Activated gamma-delta T cell (primary cell): ENCODE data around the gene LIN7A.

Experiments used
- DNase-seq: peaks from one replicate; lab custom pipeline; 2025; lab: John Stamatoyannopoulos, UW

The LIN7A gene

GRCh38 chr12:80860206-80860605, 77.5 kb downstream of the LIN7A start:
- DNase-seq: no peak

GRCh38 chr12:80858356-80858755, 79.4 kb downstream of the LIN7A start:
- DNase-seq: no peak

GRCh38 chr12:80857311-80857710, 80.4 kb downstream of the LIN7A start:
- no peak for DNase-seq

- DNase-seq: no peak
These were observed 88.4 kb downstream of the LIN7A start for GRCh38 chr12:80849337-80849736.

- no peak for DNase-seq
These were observed 88.9 kb downstream of the LIN7A start for GRCh38 chr12:80848858-80849257.

DNA sequence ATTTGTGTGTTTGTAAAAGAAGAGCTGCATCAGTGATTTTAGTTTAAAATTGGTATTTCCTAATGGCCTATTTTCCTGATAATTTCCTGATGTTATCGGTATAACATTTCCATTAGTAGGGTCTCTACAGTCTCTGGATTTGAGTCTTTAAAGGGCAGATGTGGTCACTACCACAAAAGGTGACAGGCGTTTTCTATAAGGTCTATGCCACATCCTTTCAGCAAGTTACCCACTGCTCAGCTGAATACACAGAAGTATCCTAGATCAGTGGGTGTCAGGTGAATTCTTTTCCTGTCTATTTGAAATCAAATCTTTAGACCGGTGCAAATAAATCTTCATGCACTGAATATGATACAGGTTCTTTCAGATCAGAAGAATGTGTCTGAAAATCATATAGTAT, 90.2 kb downstream of the LIN7A start:
- no peak for DNase-seq

DNA sequence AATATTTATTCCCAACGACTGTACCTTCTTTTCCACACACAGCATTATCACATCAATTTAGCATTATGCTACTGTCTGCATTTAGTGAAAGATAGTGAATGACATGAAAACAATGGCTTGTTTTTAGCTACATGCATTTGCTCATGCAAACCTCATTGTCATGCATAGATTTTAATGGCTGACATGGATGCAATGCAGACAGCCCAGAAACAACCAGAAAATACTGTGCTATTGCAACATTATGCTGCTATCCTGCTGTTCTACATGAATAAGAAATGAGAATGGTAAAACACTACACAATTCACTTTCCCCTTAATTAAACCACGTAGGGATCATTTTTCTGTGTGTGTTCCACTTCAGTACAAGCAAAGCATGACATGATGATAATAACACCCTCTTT, 90.8 kb downstream of the LIN7A start:
- no peak for DNase-seq

DNA sequence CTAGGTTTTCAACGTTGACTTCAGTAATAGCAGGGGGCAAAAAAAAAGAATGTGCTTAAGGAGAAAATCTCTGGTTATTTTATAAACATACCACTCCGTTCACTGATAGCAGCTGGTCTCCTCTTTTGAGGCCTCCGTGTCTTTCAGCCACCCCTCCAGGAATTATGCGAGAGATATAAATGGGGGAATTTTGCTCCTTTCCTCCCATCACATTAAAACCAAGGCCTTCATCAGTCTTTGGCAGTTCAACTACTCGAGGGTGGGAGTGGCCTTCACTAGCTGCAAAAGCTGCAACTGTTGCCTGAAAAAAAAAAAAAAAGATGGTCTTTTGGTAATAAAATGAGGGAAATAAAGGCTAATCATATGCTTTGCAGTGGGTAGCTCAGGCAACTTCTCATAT, 92.1 kb downstream of the LIN7A start:
- DNase-seq: no peak

DNA sequence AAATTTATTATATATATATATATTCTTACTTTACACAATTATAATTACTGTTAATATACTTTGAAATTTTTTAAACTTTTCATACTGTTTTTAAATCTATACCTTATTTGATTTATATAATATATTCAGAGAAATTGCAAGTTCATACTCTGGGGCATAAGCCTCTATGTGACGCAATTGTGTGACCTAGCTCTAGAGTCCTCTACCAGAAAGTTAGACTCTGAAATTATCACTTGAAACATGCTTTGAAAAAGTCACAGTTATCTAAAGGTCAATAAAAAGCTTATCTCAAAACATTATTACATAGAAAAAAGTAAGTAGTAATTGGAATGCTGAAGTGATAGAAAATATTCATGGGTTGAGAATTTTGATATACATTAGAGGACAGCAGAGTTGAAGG, 93.8 kb downstream of the LIN7A start:
- DNase-seq: no peak

GRCh38 chr12:80838708-80839107, 99.0 kb downstream of the LIN7A start:
- no peak for DNase-seq

GRCh38 chr12:80838024-80838658, 99.6 kb downstream of the LIN7A start:
- DNase-seq: no peak

- DNase-seq: no peak
These were observed 100.3 kb downstream of the LIN7A start for GRCh38 chr12:80837342-80837978.

GRCh38 chr12:80834724-80835123, 103.0 kb downstream of the LIN7A start:
- no peak for DNase-seq

DNA sequence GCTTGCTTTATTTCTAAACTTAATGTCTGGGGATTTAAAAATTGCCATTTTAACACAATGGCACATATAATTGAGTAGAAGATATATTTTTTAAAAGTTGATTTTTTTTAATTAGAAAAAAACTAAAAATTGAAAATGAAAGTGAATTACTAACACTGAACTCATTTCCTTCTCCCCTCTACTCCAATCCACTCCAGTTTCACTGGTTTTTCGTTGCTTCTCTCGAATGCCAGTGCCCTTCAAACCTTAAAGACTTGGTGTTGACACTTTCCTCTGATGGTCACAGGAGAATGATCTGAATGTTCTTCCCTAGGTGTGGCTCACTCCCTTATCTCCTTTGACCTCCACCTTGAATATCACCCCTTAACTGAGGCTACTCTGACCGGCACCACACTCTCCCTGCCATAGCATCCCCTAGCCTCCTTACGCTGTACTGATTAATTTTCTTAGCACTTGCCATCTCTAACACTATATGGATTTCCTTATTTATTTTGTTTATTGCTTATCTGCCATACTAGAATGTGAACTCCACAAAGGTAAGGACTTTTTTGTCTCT, 107.1 kb downstream of the LIN7A start:
- no peak for DNase-seq

DNA sequence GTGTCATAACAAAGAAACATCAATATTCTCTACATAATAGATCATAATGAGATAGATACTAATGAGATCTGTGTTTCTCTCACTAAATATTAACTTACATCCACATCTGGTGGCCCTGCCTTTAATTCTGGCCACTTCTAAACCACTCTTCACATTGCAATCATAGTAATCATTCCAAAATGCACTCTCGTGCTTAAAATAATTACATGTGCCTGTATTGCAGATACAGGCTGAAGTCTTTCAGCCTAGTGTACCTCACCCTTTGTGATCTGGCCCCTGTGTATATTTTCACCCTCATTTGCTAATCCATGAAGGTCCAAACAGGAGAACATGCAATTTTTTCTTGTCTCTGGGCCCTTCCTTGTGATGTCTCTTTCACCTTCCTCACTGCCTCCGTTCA, 108.0 kb downstream of the LIN7A start:
- no peak for DNase-seq

GRCh38 chr12:80825506-80825905, 112.2 kb downstream of the LIN7A start:
- no peak for DNase-seq

GRCh38 chr12:80823393-80823792, 114.3 kb downstream of the LIN7A start:
- DNase-seq: no peak

- DNase-seq: no peak
These were observed 116.2 kb downstream of the LIN7A start for GRCh38 chr12:80821513-80822000.

DNA sequence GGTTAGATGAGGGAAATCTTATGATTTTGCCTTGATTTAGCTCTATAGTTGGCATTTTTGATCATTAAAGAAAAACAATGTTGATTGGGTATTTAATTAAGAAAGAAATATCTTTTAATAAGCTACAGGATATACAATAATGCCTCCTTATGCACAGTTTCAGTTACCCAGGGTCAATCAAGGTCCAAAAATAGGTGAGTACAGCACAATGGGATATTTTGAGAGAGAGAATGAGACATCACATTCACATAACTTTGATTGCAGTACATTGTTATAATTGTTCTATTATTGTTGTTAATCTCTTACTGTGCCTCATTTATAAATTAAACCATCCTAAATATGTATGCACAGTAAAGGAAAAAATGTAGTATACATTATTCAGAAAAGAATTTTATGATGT, 118.9 kb downstream of the LIN7A start:
- DNase-seq: no peak

- no peak for DNase-seq
These were observed 122.4 kb downstream of the LIN7A start for GRCh38 chr12:80815351-80815750.

DNA sequence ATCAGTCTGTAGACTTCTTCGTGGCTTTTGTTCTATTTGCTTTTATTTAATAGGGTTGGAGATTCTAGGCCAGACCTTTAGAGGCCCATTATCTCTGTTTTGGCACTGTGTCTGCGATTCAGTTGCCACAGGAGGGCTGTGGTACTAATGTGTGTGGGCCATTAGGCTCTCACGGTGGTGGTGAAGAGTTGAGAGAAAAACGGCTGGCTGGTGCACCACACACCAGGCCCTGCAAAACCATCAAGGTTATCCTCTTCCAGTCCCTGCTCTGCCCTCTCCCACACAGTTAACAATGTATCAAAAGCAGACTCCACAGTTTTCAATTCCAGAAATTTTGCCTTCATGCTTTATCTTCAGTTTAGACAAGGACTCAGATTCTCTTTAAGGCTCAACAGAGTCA, 123.3 kb downstream of the LIN7A start:
- DNase-seq: no peak

GRCh38 chr12:80813820-80814219, 123.9 kb downstream of the LIN7A start:
- no peak for DNase-seq

- DNase-seq: no peak
These were observed 125.6 kb downstream of the LIN7A start for GRCh38 chr12:80811957-80812708.
